Measurements from ENCODE around the gene SUPT3H. TPM values are rescaled to one million over a fixed set of nuclear protein-coding genes. Genes with fewer than 3 reads are reported as not detected.

SUPT3H gene
- total RNA-seq: 1 to 10 TPM; 3.8 to 5.3 TPM

GRCh38 chr6:45377554-45378333 is at the start of gene SUPT3H:
SUPT3H (minus strand) TSS chr6:45377934.

GRCh38 chr6:45327956-45328522 is 49.7 kb downstream of the SUPT3H start, which contains the start of gene RUNX2:
RUNX2 (plus strand) TSS chr6:45328330; CDS start chr6:45328727, 397 bp downstream.

Small RNA genes lying within 50 kb of the gene (small RNA-seq; reads per million reads assigned to genes)
- gene MIR586: 0 reads per million in 2 donors

Other genes with a start within 250 kb of the SUPT3H start
- gene RUNX2, start 49.6 kb downstream of the SUPT3H start, total RNA-seq: 1 to 10 TPM in 1 of 2 donors, under 1 TPM in 1; 1.00 to 1.7 TPM

All from melanocyte of skin (primary cell).